Stimulated activated naive CD8-positive, alpha-beta T cell treated with anti-CD3 and anti-CD28 coated beads, Interleukin-15, Interleukin-2, amounts not matched to agents 100 U/mL and 50 U/mL, for 24 hours (primary cell): ENCODE results near the gene FOXI3.
"Not testable (repeated sequence)": the region's sequence is repeated elsewhere in the genome, so short reads cannot be mapped to it uniquely, and the experiment has no call there.

Experiments used
- ATAC-seq: fragments of 150-1000 bp; cut with Tn5 transposase; one replicate; pipeline ENCODE4 v1.10.0; 2021
- DNase-seq: peaks from one replicate; pipeline ENCODE4 v3.0.0; 2021

The FOXI3 gene

GRCh38 chr2:88442061-88442460, 10.4 kb downstream of the FOXI3 start:
- DNase-seq, result no peak
- no peak for ATAC-seq

GRCh38 chr2:88437010-88437409, 15.5 kb downstream of the FOXI3 start:
- no peak for DNase-seq
- ATAC-seq, result no peak

GRCh38 chr2:88429929-88430328, 22.6 kb downstream of the FOXI3 start:
- DNase-seq, result no peak
- no peak for ATAC-seq

DNA sequence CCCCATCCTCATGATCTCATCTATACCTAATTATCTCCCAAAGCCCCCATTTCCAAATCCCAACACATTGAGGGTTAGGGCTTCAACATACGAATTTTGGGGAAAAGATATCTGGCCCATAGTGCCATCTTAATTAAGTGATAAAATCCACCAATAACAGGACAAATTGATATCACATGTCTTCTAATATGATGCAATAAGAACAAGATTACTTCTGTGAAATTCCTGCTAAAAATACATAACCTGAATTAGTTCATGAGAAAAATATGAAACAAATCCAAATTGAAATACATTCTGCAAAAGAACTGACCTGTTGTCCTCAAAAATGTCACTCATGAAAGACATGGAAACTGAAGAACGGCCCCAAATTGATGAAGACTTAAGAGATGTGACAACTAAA, 28.8 kb downstream of the FOXI3 start:
- DNase-seq (no peak), ATAC-seq (no peak)

GRCh38 chr2:88419051-88419450, 33.4 kb downstream of the FOXI3 start:
- not testable (repeated sequence) for ATAC-seq, DNase-seq

GRCh38 chr2:88416016-88416663, 36.4 kb downstream of the FOXI3 start:
- ATAC-seq (no peak), DNase-seq (no peak)

GRCh38 chr2:88408870-88409269, 43.6 kb downstream of the FOXI3 start:
- not testable (repeated sequence) for DNase-seq, ATAC-seq

DNA sequence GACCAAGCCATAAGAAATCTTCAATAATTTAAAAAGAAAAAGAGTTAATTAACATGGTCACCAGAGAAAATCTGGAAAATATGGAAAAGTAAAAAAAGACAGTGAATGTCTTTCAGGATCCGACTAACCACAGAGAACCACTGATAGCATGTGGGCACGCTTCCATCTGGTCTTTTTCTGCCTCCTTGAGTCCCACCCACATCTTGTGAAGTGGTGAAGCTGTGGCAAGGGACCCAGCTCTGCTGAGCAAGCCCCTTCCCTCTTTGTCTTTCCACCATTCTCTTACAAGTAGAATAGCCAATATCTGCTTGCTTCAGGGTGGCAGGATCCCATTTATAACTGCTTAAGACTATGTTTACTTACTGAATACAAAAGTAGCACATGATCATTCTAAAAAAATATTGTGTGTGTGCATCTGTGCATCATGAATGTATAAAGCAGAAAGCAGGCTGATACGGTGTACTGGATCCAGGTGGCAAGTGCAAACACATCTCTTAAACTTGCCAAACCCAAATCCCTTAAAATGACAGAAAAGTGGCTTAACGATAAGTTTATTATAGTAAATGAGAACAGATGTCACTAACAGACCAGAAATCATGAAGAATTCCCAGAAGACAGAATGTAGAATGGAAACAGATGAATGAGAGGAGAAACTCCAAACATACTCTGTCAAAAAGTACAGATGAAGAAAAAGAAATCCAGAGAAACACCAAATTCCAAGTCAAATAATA, 52.3 kb downstream of the FOXI3 start:
- ATAC-seq (no peak), DNase-seq (no peak)

DNA sequence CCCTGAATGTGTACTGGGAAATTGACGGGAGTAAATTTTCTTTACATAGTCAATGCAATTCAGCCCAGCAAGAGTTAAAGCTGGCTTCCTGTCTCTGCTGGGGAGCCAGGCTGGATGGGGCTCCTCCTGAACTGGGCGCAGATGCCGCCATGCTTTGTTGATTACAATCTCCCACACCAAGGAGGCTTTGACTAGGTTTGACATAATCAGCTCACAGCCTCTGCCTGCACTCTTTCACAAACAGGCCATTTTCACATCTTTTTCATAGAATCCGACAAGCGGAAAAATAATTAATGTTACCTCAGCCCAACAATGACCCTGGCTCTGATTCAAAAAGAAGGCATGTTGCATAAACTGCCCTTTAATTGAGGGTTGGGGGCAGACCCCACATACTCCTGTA, 54.3 kb downstream of the FOXI3 start:
- DNase-seq, result no peak
- no peak for ATAC-seq
